Retina (tissue), 1 donor: ENCODE measurements around the gene BOC.

Source experiments
- DNase-seq: peaks from one replicate; pipeline ENCODE4 v3.0.0-alpha.2; 2016

Gene BOC

GRCh38 chr3:113223475-113224281 is 12.3 kb downstream of the BOC start:
- DNase-seq = no peak

- DNase-seq = no peak
Measured at GRCh38 chr3:113225286-113225685, 13.9 kb downstream of the BOC start.

- no peak for DNase-seq
Measured at GRCh38 chr3:113226491-113226890, 15.1 kb downstream of the BOC start.

- DNase-seq = no peak
Measured at GRCh38 chr3:113227146-113227545, 15.8 kb downstream of the BOC start.

- no peak for DNase-seq
Measured at GRCh38 chr3:113228498-113229286, 17.3 kb downstream of the BOC start.

GRCh38 chr3:113231391-113231790 is 20.0 kb downstream of the BOC start:
- no peak for DNase-seq

GRCh38 chr3:113231827-113232253 is 20.5 kb downstream of the BOC start:
- no peak for DNase-seq

GRCh38 chr3:113232342-113232741 is 21.0 kb downstream of the BOC start:
- no peak for DNase-seq

GRCh38 chr3:113233497-113233896 is 22.1 kb downstream of the BOC start:
- no peak for DNase-seq

GRCh38 chr3:113234028-113234427 is 22.7 kb downstream of the BOC start:
- no peak for DNase-seq

GRCh38 chr3:113234688-113235260 is 23.4 kb downstream of the BOC start:
- no peak for DNase-seq

- no peak for DNase-seq
Measured at GRCh38 chr3:113238503-113238902, 27.1 kb downstream of the BOC start.

GRCh38 chr3:113240841-113241240 is 29.5 kb downstream of the BOC start:
- no peak for DNase-seq

- peak; percentile 90 for DNase-seq
Measured at GRCh38 chr3:113241292-113242095, 30.1 kb downstream of the BOC start.

- DNase-seq = no peak
Measured at GRCh38 chr3:113242096-113242581, 30.8 kb downstream of the BOC start.

- DNase-seq = no peak
Measured at GRCh38 chr3:113243071-113243470, 31.7 kb downstream of the BOC start.

GRCh38 chr3:113243846-113244245 is 32.5 kb downstream of the BOC start:
- DNase-seq = no peak

- DNase-seq = no peak
Measured at GRCh38 chr3:113245761-113246161, 34.4 kb downstream of the BOC start.

GRCh38 chr3:113247068-113247467 is 35.7 kb downstream of the BOC start:
- no peak for DNase-seq

GRCh38 chr3:113247675-113248458 is 36.5 kb downstream of the BOC start:
- no peak for DNase-seq

GRCh38 chr3:113249111-113249510 is 37.8 kb downstream of the BOC start:
- DNase-seq = no peak

- DNase-seq = no peak
Measured at GRCh38 chr3:113249601-113250000, 38.2 kb downstream of the BOC start.
